HFF-Myc (cell line): ENCODE results near the gene PYDC1.

Source experiments
- DNase-seq: peaks from one replicate; pipeline ENCODE4 v3.0.0-alpha.2; 2011; ENCODE audit warnings: low read depth; ENCODE audit errors: extremely low read depth
- H3K4me3 ChIP-seq: replicated peaks from 2 replicates; pipeline ENCODE4 v1.5.1; 2011; ENCODE audit warnings: low read depth, mild to moderate bottlenecking, control low read depth, low read length
- CTCF ChIP-seq: IDR thresholded peaks from 2 replicates; pipeline ENCODE4 v1.5.1; 2012; ENCODE audit warnings: mild to moderate bottlenecking, low read depth, low read length, control low read depth; ENCODE audit errors: missing control alignments

Gene PYDC1

GRCh38 chr16:31213877-31214707 lies 2.8 kb downstream of the PYDC1 start, which contains the start of gene TRIM72:
Gene TRIM72 (plus strand): TSS chr16:31214119. CDS start chr16:31214739, 620 bp downstream.
- no peak for TF ChIP-seq CTCF
- no peak for DNase-seq
- peak within 1 kb of the TSS; percentile 40 for H3K4me3 ChIP-seq

DNA sequence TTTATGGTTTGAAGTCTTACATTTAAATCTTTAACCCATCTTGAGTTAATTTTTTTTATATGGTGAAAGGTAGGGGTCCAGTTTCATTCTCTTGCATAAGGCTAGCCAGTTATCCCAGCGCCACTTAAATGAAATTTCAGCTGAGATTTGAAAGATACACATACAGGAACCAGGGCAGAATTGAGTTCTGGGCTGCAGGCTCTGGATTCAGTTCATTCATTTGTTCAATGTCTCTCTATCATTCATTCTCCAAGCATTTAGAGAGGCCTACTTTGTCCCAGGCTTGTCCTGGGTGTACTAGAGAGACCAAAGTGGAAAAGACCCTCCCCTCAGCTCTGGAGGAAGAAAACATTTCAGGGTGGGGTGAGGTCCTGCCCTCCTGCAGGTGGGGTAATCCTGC lies 3.6 kb downstream of the PYDC1 start:
- DNase-seq: no peak
- H3K4me3 ChIP-seq: no peak overlapping the region
- TF ChIP-seq CTCF: no peak

GRCh38 chr16:31206776-31207175 lies 10.2 kb downstream of the PYDC1 start:
- no peak for TF ChIP-seq CTCF
- no peak overlapping the region for H3K4me3 ChIP-seq
- DNase-seq: no peak

GRCh38 chr16:31204871-31205666 lies 11.9 kb downstream of the PYDC1 start:
- TF ChIP-seq CTCF: no peak
- no peak for DNase-seq
- no peak overlapping the region for H3K4me3 ChIP-seq

- no peak for TF ChIP-seq CTCF
- peak within 1 kb of the TSS; percentile 52 for H3K4me3 ChIP-seq
- DNase-seq: no peak
Measured at GRCh38 chr16:31202414-31203375, 14.2 kb downstream of the PYDC1 start, which contains the start of gene PYCARD. Gene PYCARD (minus strand): TSS chr16:31202760. CDS start chr16:31202690, 70 bp downstream.

DNA sequence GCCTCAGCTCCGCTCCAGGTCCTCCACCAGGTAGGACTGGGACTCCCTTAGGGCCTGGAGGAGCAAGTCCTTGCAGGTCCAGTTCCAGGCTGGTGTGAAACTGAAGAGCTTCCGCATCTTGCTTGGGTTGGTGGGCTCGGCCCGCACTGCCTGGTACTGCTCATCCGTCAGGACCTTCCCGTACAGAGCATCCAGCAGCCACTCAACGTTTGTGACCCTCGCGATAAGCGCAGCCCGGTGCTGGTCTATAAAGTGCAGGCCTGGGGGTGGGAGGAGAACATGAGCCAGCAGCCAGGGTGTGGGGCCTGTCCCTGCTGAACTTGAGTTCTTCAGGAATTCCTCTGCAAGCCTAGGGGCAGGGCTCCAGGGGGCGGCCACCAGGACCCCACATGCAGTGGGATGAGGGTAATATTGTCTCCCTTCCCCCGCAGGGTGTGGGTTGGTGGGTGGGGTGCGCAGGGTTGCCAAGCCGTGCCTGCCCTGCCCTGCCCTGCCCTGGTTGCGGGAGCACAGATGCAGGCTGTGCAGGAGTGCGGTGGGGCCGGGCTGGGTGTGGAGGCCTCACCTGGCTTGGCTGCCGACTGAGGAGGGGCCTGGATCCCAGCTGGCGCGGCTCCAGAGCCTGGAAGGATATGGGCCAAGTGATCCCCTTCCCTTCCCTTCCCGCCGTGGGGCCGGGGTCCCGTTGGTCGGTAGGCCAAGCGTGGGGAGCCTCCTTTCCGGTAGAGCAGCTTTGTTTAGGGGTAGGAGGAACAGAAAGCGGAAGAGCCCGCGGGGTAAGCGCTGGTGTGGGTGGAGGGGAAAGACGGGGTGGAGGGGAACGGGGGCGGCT lies 15.1 kb downstream of the PYDC1 start:
- DNase-seq: no peak
- peak overlapping the region; percentile 52 for H3K4me3 ChIP-seq
- no peak for TF ChIP-seq CTCF
